Smooth muscle cell (in vitro differentiated cells): Measurements from ENCODE around the gene MRPS27. TPM values are rescaled to one million over a fixed set of nuclear protein-coding genes. Genes with fewer than 3 reads are reported as not detected.

Experiments
- DNase-seq: peaks from one replicate; lab custom pipeline; 2025; ENCODE audit not compliant: unreplicated experiment; lab: John Stamatoyannopoulos, UW
- H2AFZ ChIP-seq: fragments of 200-600 bp; sonication (generic); 2 replicates; pipeline ENCODE4 v1.6.0; 2016; ENCODE audit warnings: antibody characterized with exemption, low read depth, mild to moderate bottlenecking
- H3F3A ChIP-seq: fragments of 200-600 bp; sonication (generic); 2 replicates; pipeline ENCODE4 v1.6.0; 2017; ENCODE audit warnings: antibody characterized with exemption, low read depth
- H3K27ac ChIP-seq: fragments of 200-600 bp; sonication (generic); 2 replicates; pipeline ENCODE4 v1.5.1; 2016; ENCODE audit warnings: low read depth, mild to moderate bottlenecking
- H3K27me3 ChIP-seq: fragments of 200-600 bp; sonication (generic); 2 replicates; pipeline ENCODE4 v1.6.1; 2016; ENCODE audit warnings: low read depth, mild to moderate bottlenecking
- H3K36me3 ChIP-seq: fragments of 200-600 bp; sonication (generic); 2 replicates; pipeline ENCODE4 v1.5.1; 2016; ENCODE audit warnings: low read depth
- H3K4me1 ChIP-seq: fragments of 200-600 bp; sonication (generic); 2 replicates; pipeline ENCODE4 v1.5.1; 2016; ENCODE audit warnings: low read depth
- H3K4me2 ChIP-seq: fragments of 200-600 bp; sonication (generic); 2 replicates; pipeline ENCODE4 v1.6.0; 2016; ENCODE audit warnings: mild to moderate bottlenecking
- H3K4me3 ChIP-seq: fragments of 200-600 bp; sonication (generic); 2 replicates; pipeline ENCODE4 v1.5.1; 2016; ENCODE audit warnings: mild to moderate bottlenecking
- H3K79me2 ChIP-seq: fragments of 200-600 bp; sonication (generic); 2 replicates; pipeline ENCODE4 v1.6.0; 2016; ENCODE audit warnings: low read depth, mild to moderate bottlenecking
- H3K9ac ChIP-seq: fragments of 200-600 bp; sonication (generic); 2 replicates; pipeline ENCODE4 v1.6.0; 2016; ENCODE audit warnings: low read depth
- H3K9me3 ChIP-seq: fragments of 200-600 bp; sonication (generic); replicated peaks from 2 replicates; pipeline ENCODE4 v1.5.1; 2016; ENCODE audit warnings: low read depth
- H4K20me1 ChIP-seq: fragments of 200-600 bp; sonication (generic); 2 replicates; pipeline ENCODE4 v1.6.0; 2016; ENCODE audit warnings: low read depth
- CTCF ChIP-seq: fragments of 200-600 bp; sonication (generic); IDR thresholded peaks from 2 replicates; pipeline ENCODE4 v1.5.1; 2017; ENCODE audit warnings: borderline replicate concordance, mild to moderate bottlenecking, antibody characterized with exemption; ENCODE audit not compliant: insufficient read depth, poor library complexity, severe bottlenecking
- WGBS: methylation state at CpG from one replicate; pipeline ENCODE4 v1.1.7; 2016; ENCODE audit warnings: low lambda C conversion rate; 5-methylcytosine and 5-hydroxymethylcytosine counted together
- polyA plus RNA-seq: library from polyadenylated mRNA; unstranded; fragments of >200 nt; fragmentation: Nextera tagmentation; extraction: Ambion mirVana; gene quantifications from 2 replicates; pipeline ENCODE4 v1.2.1, GENCODE V29; 2016
- total RNA-seq: library from RNA; depleted of rRNA; stranded (reverse); fragments of >200 nt; gene quantifications from 2 replicates; pipeline ENCODE4 v1.2.3, GENCODE V29; 2014

MRPS27 gene
- total and polyA plus RNA-seq, 2 experiments from 2014 or later, result 36.7 to 38.3 TPM

GRCh38 chr5:72210888-72211678, 109.0 kb downstream of the MRPS27 start:
- Histone ChIP-seq H3K4me1 (peaks cover 31% of the 10 kb centered on the region), H3K9ac (no peak overlapping the region), H4K20me1 (no peaks in the 10 kb centered on the region), H3K27me3 (no peaks in the 10 kb centered on the region), H3K27ac (peak overlapping the region; percentile 68), H3K4me3 (no peak overlapping the region), H3K4me2 (peak overlapping the region; percentile 42), H3K36me3 (peaks cover under 1% of the 10 kb centered on the region), H3K9me3 (no peaks in the 10 kb centered on the region), H3K79me2 (no peaks in the 10 kb centered on the region), H2AFZ (no peak overlapping the region), H3F3A (peaks cover 22% of the 10 kb centered on the region)
- WGBS, result 35% methylated on average over 6 of the region's 6 CpGs
- no peak for DNase-seq
- no peak for TF ChIP-seq CTCF

GRCh38 chr5:72209147-72210115, 110.6 kb downstream of the MRPS27 start:
- peak; percentile 13 for DNase-seq
- Histone ChIP-seq H3K27ac (peak overlapping the region; percentile 68), H3K36me3 (peaks cover 6% of the 10 kb centered on the region), H3K4me1 (peaks cover 28% of the 10 kb centered on the region), H3K27me3 (no peaks in the 10 kb centered on the region), H4K20me1 (no peaks in the 10 kb centered on the region), H3F3A (peaks cover 26% of the 10 kb centered on the region), H3K9me3 (no peaks in the 10 kb centered on the region), H3K4me2 (no peak overlapping the region), H3K4me3 (no peak overlapping the region), H3K9ac (no peak overlapping the region), H2AFZ (no peak overlapping the region), H3K79me2 (no peaks in the 10 kb centered on the region)
- WGBS, result 49% methylated on average over 10 of the region's 10 CpGs
- TF ChIP-seq CTCF, result no peak

DNA sequence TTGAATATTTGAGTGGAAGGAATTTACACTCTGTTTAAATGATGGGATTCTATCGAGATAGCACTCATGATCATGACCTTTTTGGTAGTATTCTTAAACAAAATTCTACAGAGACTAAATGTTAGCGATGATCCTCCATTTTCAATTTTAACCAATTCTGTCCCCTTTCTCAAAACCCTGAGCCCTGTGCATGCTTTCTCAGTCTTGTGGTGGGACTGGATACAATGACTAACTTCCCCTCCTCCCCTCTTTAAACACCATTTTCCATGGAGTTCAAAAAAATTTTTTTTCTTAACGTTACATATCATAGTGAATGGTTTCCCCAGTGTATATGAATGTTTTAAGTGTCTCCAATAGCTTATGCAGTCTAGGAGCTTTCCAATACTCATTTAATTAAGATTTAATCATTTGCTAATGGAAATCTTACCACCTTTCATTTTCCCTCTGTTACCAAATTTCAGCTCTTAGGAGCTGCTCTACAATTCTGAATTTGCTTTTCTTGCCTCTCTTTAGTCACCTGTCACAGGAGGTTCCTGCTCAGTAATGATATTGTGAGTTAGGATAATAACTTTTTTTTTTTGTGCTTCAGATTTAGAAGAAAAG, 111.6 kb downstream of the MRPS27 start:
- Histone ChIP-seq H3K27ac (peak overlapping the region; percentile 68), H3K4me2 (no peak overlapping the region), H3K4me3 (no peak overlapping the region), H3K9me3 (no peaks in the 10 kb centered on the region), H3K36me3 (peaks cover 12% of the 10 kb centered on the region), H4K20me1 (no peaks in the 10 kb centered on the region), H3K79me2 (no peaks in the 10 kb centered on the region), H3F3A (peaks cover 33% of the 10 kb centered on the region), H3K27me3 (no peaks in the 10 kb centered on the region), H3K9ac (no peak overlapping the region), H2AFZ (no peak overlapping the region), H3K4me1 (peaks cover 28% of the 10 kb centered on the region)
- no peak for DNase-seq
- 94% methylated on average over 3 of the region's 3 CpGs for WGBS
- no peak for TF ChIP-seq CTCF
